Thyroid gland (tissue), 4 donors: ENCODE results near the gene THBS1.

Experiments
- CTCF ChIP-seq, 6 experiments: fragments of 200-600 bp in 3 of 6; fragments of 450-650 bp in 3 of 6; sonication (generic) in 3 of 6; IDR thresholded peaks; one replicate each; pipeline ENCODE4 v1.5.1; 2016 to 2019; ENCODE audit warnings: antibody characterized with exemption in 6 of 6, mild to moderate bottlenecking in 2 of 6, inconsistent platforms in 1 of 6, moderate library complexity in 1 of 6
- POLR2A ChIP-seq, 2 donors: fragments of 450-650 bp; IDR thresholded peaks; one replicate each; pipeline ENCODE4 v1.6.1; 2017; ENCODE audit warnings: antibody characterized with exemption in 2 of 2, mild to moderate bottlenecking in 2 of 2, moderate library complexity in 1 of 2

- no peak for TF ChIP-seq POLR2A (IDR thresholded peaks at IDR 0.05)
- no peak for TF ChIP-seq CTCF (IDR thresholded peaks at IDR 0.05)
Measured at GRCh38 chr15:39625451-39625850, 44.6 kb downstream of the THBS1 start.
